ENCODE results near the gene CALCOCO1. TPM values are rescaled to one million over a fixed set of nuclear protein-coding genes. Genes with fewer than 3 reads are reported as not detected.

CALCOCO1 gene
- total RNA-seq, 1 experiment from 2014 or later, result 27.0 TPM

DNA sequence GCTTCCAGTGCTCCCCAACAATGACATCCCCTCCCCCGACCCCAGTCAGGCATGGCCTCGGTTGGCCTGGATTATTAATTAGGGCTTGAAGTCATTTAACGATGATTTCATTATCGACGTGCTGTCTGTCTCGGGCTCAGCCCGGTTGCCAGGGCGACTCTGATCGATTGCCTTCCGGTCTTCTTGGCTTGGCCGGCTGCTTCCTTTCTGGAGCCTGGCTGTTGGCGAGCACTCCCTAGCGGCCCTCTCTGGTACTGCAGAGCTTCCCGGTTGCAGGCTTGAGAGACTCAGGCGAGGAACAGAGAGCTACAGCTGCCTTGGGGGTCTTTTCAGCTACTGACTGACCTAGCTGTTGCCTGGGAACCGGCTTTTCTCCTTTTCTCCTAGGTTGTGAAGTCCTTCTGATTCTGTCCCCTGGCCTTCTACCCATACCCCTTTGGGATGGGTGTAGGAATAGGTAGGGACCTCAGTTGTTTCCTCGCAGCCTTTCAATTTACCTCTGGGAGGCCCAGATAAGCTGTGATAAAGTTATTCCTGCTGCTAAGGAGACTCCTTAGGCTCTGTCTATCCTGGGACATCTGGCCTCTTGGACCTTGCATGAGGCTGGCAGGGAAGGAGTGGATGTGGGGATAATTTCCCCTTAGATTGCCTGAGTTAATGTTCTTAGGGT is 30.0 kb upstream of the CALCOCO1 start:
- peaks cover 30% of the 10 kb centered on the region for H3K4me1 ChIP-seq (replicated peaks)
- peaks cover 4% of the 10 kb centered on the region for H3K27me3 ChIP-seq (replicated peaks)
- no peak overlapping the region for H3K4me3 ChIP-seq
- DNase-seq (ENCODE audit: low read depth in 1 of 2, low spot score in 2 of 2), result peak in 1 of 2 experiments; percentile 69
- H3K36me3 ChIP-seq, result no peaks in the 10 kb centered on the region
- H3K27ac ChIP-seq, result no peak overlapping the region
- 0 out of 2 replicates have a peak, but pooled peaks cover 3% of the 10 kb centered on the region for H3K9me3 ChIP-seq (replicated peaks)

GRCh38 chr12:53756300-53757100 is 29.2 kb upstream of the CALCOCO1 start:
- peaks cover 12% of the 10 kb centered on the region for H3K27me3 ChIP-seq (replicated peaks)
- H3K4me1 ChIP-seq (replicated peaks), result peaks cover 30% of the 10 kb centered on the region
- H3K36me3 ChIP-seq, result no peaks in the 10 kb centered on the region
- no peaks in the 10 kb centered on the region for H3K9me3 ChIP-seq (replicated peaks)
- no peak for DNase-seq (ENCODE audit: low read depth in 1 of 2, low spot score in 2 of 2)
- no peak overlapping the region for H3K4me3 ChIP-seq
- no peak overlapping the region for H3K27ac ChIP-seq

DNA sequence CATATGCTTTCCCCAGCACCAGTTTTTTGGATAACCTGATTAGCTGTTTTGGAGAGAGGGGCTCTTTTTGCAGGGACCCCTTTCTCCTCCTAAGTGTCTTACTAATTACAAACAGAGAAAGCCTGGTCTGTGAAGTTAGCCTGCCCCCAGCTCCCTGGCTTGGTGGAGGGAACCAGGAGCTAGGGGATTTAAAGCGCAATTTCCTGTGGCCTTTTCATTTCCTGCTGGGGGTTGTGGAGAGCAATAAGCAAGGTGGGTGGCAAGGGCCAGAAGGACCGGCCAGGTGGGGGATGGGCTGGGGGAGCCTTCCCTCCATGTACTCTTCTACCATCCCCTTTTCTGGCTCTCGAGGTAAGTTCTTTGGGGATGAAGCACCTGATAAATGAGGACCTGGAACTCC is 28.6 kb upstream of the CALCOCO1 start:
- H3K4me3 ChIP-seq, result no peak overlapping the region
- H3K27ac ChIP-seq, result no peak overlapping the region
- no peaks in the 10 kb centered on the region for H3K9me3 ChIP-seq (replicated peaks)
- DNase-seq (ENCODE audit: low read depth in 1 of 2, low spot score in 2 of 2), result no peak
- H3K4me1 ChIP-seq (replicated peaks), result peaks cover 32% of the 10 kb centered on the region
- H3K36me3 ChIP-seq, result no peaks in the 10 kb centered on the region
- peaks cover 18% of the 10 kb centered on the region for H3K27me3 ChIP-seq (replicated peaks)

GRCh38 chr12:53755451-53755891 is 28.2 kb upstream of the CALCOCO1 start:
- DNase-seq (ENCODE audit: low read depth in 1 of 2, low spot score in 2 of 2), result no peak

DNA sequence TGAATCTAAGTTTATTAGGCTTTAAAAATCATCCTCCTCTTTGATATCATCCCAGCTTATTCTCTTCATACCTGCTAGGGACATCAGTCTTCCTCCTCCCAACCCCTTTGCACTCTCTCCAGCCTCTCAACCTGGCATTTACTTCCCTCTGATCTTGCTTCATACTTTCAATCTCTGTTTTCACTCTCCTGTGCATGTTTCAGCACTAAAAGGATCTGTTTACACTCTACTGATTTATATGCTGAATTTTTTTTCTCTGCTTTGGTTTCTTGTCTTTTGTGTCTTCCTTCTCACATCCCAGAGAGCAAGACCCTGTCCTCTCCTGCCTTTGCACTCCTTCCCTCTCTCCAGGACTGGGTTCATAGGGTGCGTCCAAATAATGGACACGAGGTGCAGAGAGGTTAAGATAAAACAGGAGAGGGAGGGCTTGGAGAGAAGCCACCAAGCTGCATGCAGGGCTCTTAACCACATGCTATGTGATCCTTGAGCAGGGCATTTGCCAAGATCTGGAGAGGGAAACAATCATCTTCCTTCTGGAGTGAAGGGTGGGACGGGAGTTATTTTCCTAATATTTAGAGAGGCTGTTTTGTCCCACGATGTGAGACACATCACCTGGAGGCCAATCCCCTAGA is 27.5 kb upstream of the CALCOCO1 start:
- H3K4me3 ChIP-seq, result no peak overlapping the region
- peaks cover 36% of the 10 kb centered on the region for H3K4me1 ChIP-seq (replicated peaks)
- no peak overlapping the region for H3K27ac ChIP-seq
- peaks cover 29% of the 10 kb centered on the region for H3K27me3 ChIP-seq (replicated peaks)
- H3K9me3 ChIP-seq (replicated peaks), result no peaks in the 10 kb centered on the region
- DNase-seq (ENCODE audit: low read depth in 1 of 2, low spot score in 2 of 2), result no peak
- H3K36me3 ChIP-seq, result no peaks in the 10 kb centered on the region

More at GRCh38 chr12:53755451-53755891, 28.2 kb upstream of the CALCOCO1 start:
- Histone ChIP-seq H3K4me1 (replicated peaks) (peaks cover 36% of the 10 kb centered on the region), H3K27me3 (replicated peaks) (peaks cover 22% of the 10 kb centered on the region), H3K27ac (no peak overlapping the region), H3K36me3 (no peaks in the 10 kb centered on the region), H3K4me3 (no peak overlapping the region), H3K9me3 (replicated peaks) (no peaks in the 10 kb centered on the region)

GRCh38 chr12:53754188-53754585 is 26.9 kb upstream of the CALCOCO1 start:
- no peaks in the 10 kb centered on the region for H3K36me3 ChIP-seq
- no peak for DNase-seq (ENCODE audit: low read depth in 1 of 2, low spot score in 2 of 2)
- peaks cover 33% of the 10 kb centered on the region for H3K27me3 ChIP-seq (replicated peaks)
- H3K4me1 ChIP-seq (replicated peaks), result peaks cover 36% of the 10 kb centered on the region
- no peaks in the 10 kb centered on the region for H3K9me3 ChIP-seq (replicated peaks)
- no peak overlapping the region for H3K27ac ChIP-seq
- no peak overlapping the region for H3K4me3 ChIP-seq

DNA sequence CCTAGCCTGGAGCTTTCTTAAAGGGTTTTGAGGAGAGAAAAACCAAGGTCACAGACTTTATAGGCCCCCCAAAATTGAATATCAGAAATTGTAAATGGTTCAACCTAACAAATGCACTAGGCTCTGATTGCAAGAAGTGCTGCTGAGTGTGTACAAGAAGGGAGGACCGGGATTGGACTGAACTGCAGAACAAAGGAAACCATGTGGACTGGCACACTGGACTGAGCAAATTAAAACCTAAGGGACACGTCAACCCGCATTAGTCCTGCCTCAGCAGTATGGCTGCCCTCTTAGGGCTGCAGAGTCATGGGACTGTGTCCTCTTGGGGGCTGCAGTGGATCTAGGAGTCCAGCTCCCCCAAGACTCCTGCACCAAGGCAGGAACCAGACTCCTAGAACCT is 25.4 kb upstream of the CALCOCO1 start:
- no peaks in the 10 kb centered on the region for H3K9me3 ChIP-seq (replicated peaks)
- peaks cover 34% of the 10 kb centered on the region for H3K27me3 ChIP-seq (replicated peaks)
- H3K27ac ChIP-seq, result no peak overlapping the region
- no peaks in the 10 kb centered on the region for H3K36me3 ChIP-seq
- DNase-seq (ENCODE audit: low read depth in 1 of 2, low spot score in 2 of 2), result no peak
- peaks cover 36% of the 10 kb centered on the region for H3K4me1 ChIP-seq (replicated peaks)
- H3K4me3 ChIP-seq, result no peak overlapping the region

- Histone ChIP-seq H3K27ac (no peak overlapping the region), H3K36me3 (no peaks in the 10 kb centered on the region), H3K4me1 (replicated peaks) (peaks cover 36% of the 10 kb centered on the region), H3K9me3 (replicated peaks) (no peaks in the 10 kb centered on the region), H3K4me3 (no peak overlapping the region), H3K27me3 (replicated peaks) (peaks cover 35% of the 10 kb centered on the region)
- no peak for DNase-seq (ENCODE audit: low read depth in 1 of 2, low spot score in 2 of 2)
These were observed 24.9 kb upstream of the CALCOCO1 start for GRCh38 chr12:53752192-53752601.

DNA sequence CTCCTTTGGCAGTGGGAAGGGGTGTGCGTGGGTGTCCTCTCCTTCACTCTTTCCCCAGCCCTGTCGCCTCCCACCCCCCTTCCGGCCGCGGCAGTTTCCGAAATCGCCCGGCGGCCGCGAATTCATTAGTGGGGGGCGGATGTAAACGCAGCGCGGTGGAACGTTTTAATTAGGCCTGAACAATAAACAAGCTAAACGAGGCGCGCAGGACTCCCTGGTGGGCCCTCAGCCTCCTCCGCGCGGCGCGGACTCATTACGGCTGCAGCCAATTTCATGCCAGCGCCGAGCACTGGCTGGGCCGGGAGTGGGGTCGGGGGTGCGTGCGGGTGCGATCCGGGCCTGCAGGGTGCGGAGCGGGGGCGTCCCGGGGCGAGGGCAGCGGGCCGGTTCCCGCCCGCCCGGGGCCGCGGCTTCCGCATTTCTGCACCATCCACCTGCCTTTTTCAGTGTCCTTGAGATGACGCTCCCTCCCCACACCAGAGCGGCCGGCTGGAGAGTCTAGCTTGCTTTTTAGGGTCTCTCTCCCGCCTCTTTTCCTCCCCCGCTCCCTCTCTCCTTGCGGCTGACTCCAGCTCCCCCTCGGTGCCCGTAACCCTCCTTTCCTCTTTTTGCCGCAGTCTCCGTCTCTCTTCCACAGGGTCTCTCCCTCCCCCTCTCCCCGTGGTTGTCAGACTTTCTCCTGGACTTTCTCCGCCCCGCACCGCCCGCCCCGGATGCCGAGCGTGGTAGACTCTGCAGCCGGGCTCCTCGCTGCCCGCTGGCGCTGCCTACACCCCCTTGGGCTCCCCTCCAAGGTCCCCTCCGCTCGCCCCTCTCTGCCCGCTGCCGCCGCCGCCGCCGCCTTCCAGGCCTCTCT is 24.3 kb upstream of the CALCOCO1 start, which contains the start of gene CISTR:
Gene CISTR, minus strand, starts transcription at position 644 of the 856 bp plus-strand sequence.
- H3K9me3 ChIP-seq (replicated peaks), result no peaks in the 10 kb centered on the region
- no peaks in the 10 kb centered on the region for H3K36me3 ChIP-seq
- peaks cover 32% of the 10 kb centered on the region for H3K4me1 ChIP-seq (replicated peaks)
- no peak for DNase-seq (ENCODE audit: low read depth in 1 of 2, low spot score in 2 of 2)
- H3K27me3 ChIP-seq (replicated peaks), result peaks cover 35% of the 10 kb centered on the region
- H3K4me3 ChIP-seq, result peak within 1 kb of the TSS; percentile 23
- H3K27ac ChIP-seq, result no peak within 1 kb of the TSS

- Histone ChIP-seq H3K27ac (no peak overlapping the region), H3K9me3 (replicated peaks) (no peaks in the 10 kb centered on the region), H3K4me3 (peak overlapping the region; percentile 23), H3K4me1 (replicated peaks) (peaks cover 25% of the 10 kb centered on the region), H3K27me3 (replicated peaks) (peaks cover 35% of the 10 kb centered on the region), H3K36me3 (no peaks in the 10 kb centered on the region)
- no peak for DNase-seq (ENCODE audit: low read depth in 1 of 2, low spot score in 2 of 2)
These were observed 23.6 kb upstream of the CALCOCO1 start for GRCh38 chr12:53750812-53751335.

GRCh38 chr12:53749986-53750811 is 22.9 kb upstream of the CALCOCO1 start:
- Histone ChIP-seq H3K9me3 (replicated peaks) (no peaks in the 10 kb centered on the region), H3K27me3 (replicated peaks) (peaks cover 35% of the 10 kb centered on the region), H3K36me3 (no peaks in the 10 kb centered on the region), H3K4me1 (replicated peaks) (peaks cover 18% of the 10 kb centered on the region), H3K27ac (no peak overlapping the region), H3K4me3 (no peak overlapping the region)
- no peak for DNase-seq (ENCODE audit: low read depth in 1 of 2, low spot score in 2 of 2)

GRCh38 chr12:53748072-53748840 is 21.0 kb upstream of the CALCOCO1 start:
- H3K4me3 ChIP-seq, result no peak overlapping the region
- H3K36me3 ChIP-seq, result no peaks in the 10 kb centered on the region
- peaks cover 12% of the 10 kb centered on the region for H3K4me1 ChIP-seq (replicated peaks)
- DNase-seq (ENCODE audit: low read depth in 1 of 2, low spot score in 2 of 2), result no peak
- peaks cover 35% of the 10 kb centered on the region for H3K27me3 ChIP-seq (replicated peaks)
- no peak overlapping the region for H3K27ac ChIP-seq
- H3K9me3 ChIP-seq (replicated peaks), result no peaks in the 10 kb centered on the region

Measured in SJSA1 (cell line).